NB4 (cell line): Measurements from ENCODE around the gene TIAM2.

Experiments
- DNase-seq: peaks from one replicate; pipeline ENCODE4 v3.0.0; 2010; ENCODE audit warnings: low read depth
- H3K4me3 ChIP-seq: one replicate; pipeline ENCODE4 v1.5.1; 2011; ENCODE audit warnings: mild to moderate bottlenecking, low read depth, low read length, moderate library complexity
- CTCF ChIP-seq: IDR thresholded peaks from one replicate; pipeline ENCODE4 v1.5.1; 2012; ENCODE audit warnings: low read depth, low read length
- MAX ChIP-seq: IDR thresholded peaks from 2 replicates; pipeline ENCODE4 v1.6.1; 2011; ENCODE audit warnings: low read depth, low read length
- MYC ChIP-seq: IDR thresholded peaks from 2 replicates; pipeline ENCODE4 v1.6.1; 2011; ENCODE audit warnings: low read depth, low read length
- POLR2A ChIP-seq: IDR thresholded peaks from 2 replicates; pipeline ENCODE4 v1.6.1; 2011; ENCODE audit warnings: mild to moderate bottlenecking; ENCODE audit not compliant: insufficient read length; ENCODE audit errors: extremely low read depth

Gene TIAM2

GRCh38 chr6:155261111-155261900 lies 266.2 kb downstream of the TIAM2 start:
- DNase-seq, result no peak
- no peak overlapping the region for H3K4me3 ChIP-seq
- TF ChIP-seq POLR2A, result no peak
- TF ChIP-seq CTCF, result no peak
- no peak for TF ChIP-seq MAX
- TF ChIP-seq MYC, result no peak

GRCh38 chr6:155262655-155263054 lies 267.5 kb downstream of the TIAM2 start:
- no peak for TF ChIP-seq CTCF
- TF ChIP-seq POLR2A, result no peak
- no peak overlapping the region for H3K4me3 ChIP-seq
- no peak for DNase-seq

GRCh38 chr6:155263373-155264063 lies 268.4 kb downstream of the TIAM2 start, which contains the start of gene CLDN20:
Gene CLDN20 (plus strand): TSS chr6:155264013. CDS start chr6:155275720, 11,707 bp downstream.
- DNase-seq, result no peak
- H3K4me3 ChIP-seq, result no peak within 1 kb of the TSS
- TF ChIP-seq CTCF, result no peak

GRCh38 chr6:155264693-155265320 lies 269.7 kb downstream of the TIAM2 start:
- TF ChIP-seq MYC (no peak), POLR2A (no peak), CTCF (no peak), MAX (no peak)
- H3K4me3 ChIP-seq, result no peak overlapping the region
- DNase-seq, result no peak

GRCh38 chr6:155265843-155266535 lies 270.9 kb downstream of the TIAM2 start:
- no peak for DNase-seq
- no peak overlapping the region for H3K4me3 ChIP-seq
- no peak for TF ChIP-seq MAX
- TF ChIP-seq CTCF, result no peak
- TF ChIP-seq POLR2A, result no peak
- TF ChIP-seq MYC, result no peak
